Neutrophil (primary cell): ENCODE results near the gene DRP2.

Experiments used
- H3K27ac ChIP-seq: fragments of 200-600 bp; sonication (generic); 2 replicates; pipeline ENCODE4 v1.5.1; 2016; ENCODE audit warnings: mild to moderate bottlenecking, moderate library complexity
- H3K27me3 ChIP-seq: fragments of 200-600 bp; sonication (generic); 2 replicates; pipeline ENCODE4 v1.6.0; 2016; ENCODE audit warnings: mild to moderate bottlenecking
- H3K36me3 ChIP-seq: fragments of 200-600 bp; sonication (generic); 2 replicates; pipeline ENCODE4 v1.5.1; 2017
- H3K4me1 ChIP-seq, 2 experiments: fragments of 200-600 bp in 1 of 2; sonication (generic) in 1 of 2; 1 replicate in 1 of 2; 2 replicates in 1 of 2; pipeline versions ENCODE4 v1.5.1 to v1.6.1; 2013 to 2016; ENCODE audit warnings: low read depth in 1 of 2, low read length in 1 of 2, mild to moderate bottlenecking in 1 of 2, moderate library complexity in 1 of 2; ENCODE audit not compliant: control insufficient read depth in 1 of 2, insufficient read depth in 1 of 2
- H3K4me3 ChIP-seq, 2 experiments: fragments of 200-600 bp in 1 of 2; sonication (generic) in 1 of 2; 1 replicate in 1 of 2; 2 replicates in 1 of 2; pipeline ENCODE4 v1.5.1; 2013 to 2016; ENCODE audit warnings: low read depth in 1 of 2, low read length in 1 of 2, mild to moderate bottlenecking in 1 of 2, moderate library complexity in 1 of 2
- H3K9me3 ChIP-seq: fragments of 200-600 bp; sonication (generic); 2 replicates; pipeline ENCODE4 v1.5.1; 2016
- TF ChIP-seq, protein P1 (sequence below): fragments of 200-600 bp; sonication (generic); IDR thresholded peaks from 2 replicates; pipeline ENCODE4 v1.5.1; 2016; ENCODE audit warnings: antibody characterized with exemption

DRP2 gene

GRCh38 chrX:101303790-101304189 lies 84.2 kb downstream of the DRP2 start:
- Histone ChIP-seq H3K9me3 (no peaks in the 10 kb centered on the region), H3K4me1 (no peaks in the 10 kb centered on the region), H3K27me3 (no peaks in the 10 kb centered on the region), H3K36me3 (no peaks in the 10 kb centered on the region), H3K4me3 (no peak overlapping the region), H3K27ac (no peak overlapping the region)
- TF ChIP-seq, protein P1, sequence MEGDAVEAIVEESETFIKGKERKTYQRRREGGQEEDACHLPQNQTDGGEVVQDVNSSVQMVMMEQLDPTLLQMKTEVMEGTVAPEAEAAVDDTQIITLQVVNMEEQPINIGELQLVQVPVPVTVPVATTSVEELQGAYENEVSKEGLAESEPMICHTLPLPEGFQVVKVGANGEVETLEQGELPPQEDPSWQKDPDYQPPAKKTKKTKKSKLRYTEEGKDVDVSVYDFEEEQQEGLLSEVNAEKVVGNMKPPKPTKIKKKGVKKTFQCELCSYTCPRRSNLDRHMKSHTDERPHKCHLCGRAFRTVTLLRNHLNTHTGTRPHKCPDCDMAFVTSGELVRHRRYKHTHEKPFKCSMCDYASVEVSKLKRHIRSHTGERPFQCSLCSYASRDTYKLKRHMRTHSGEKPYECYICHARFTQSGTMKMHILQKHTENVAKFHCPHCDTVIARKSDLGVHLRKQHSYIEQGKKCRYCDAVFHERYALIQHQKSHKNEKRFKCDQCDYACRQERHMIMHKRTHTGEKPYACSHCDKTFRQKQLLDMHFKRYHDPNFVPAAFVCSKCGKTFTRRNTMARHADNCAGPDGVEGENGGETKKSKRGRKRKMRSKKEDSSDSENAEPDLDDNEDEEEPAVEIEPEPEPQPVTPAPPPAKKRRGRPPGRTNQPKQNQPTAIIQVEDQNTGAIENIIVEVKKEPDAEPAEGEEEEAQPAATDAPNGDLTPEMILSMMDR, result no peak
